Liver (tissue), 9 donors: Measurements from ENCODE around the gene PASK. TPM values are rescaled to one million over a fixed set of nuclear protein-coding genes. Genes with fewer than 3 reads are reported as not detected.
A peak's percentile ranks its signal among the peaks of the same experiment; 100 is the strongest.

Experiments used
- DNase-seq: peaks from one replicate; pipeline ENCODE4 v3.0.0-alpha.2; 2017; ENCODE audit warnings: low spot score
- H3K27ac ChIP-seq, 2 donors: one replicate each; pipeline ENCODE4 v1.7.0; 2013; ENCODE audit warnings: inconsistent platforms in 2 of 2, low read length in 2 of 2, control low read depth in 1 of 2, low read depth in 1 of 2, mild to moderate bottlenecking in 1 of 2
- H3K27me3 ChIP-seq, 4 donors: one replicate each; pipeline versions ENCODE4 v1.6.1 to v1.7.0; 2013; ENCODE audit warnings: low read length in 3 of 4, inconsistent platforms in 1 of 4, mild to moderate bottlenecking in 1 of 4, moderate library complexity in 1 of 4; ENCODE audit not compliant: control insufficient read depth in 4 of 4, insufficient read depth in 4 of 4
- H3K36me3 ChIP-seq, 4 donors: one replicate each; pipeline versions ENCODE4 v1.6.1 to v1.7.0; 2013; ENCODE audit warnings: low read length in 3 of 4, mild to moderate bottlenecking in 3 of 4, low read depth in 1 of 4, moderate library complexity in 1 of 4; ENCODE audit not compliant: control insufficient read depth in 4 of 4, insufficient read depth in 3 of 4
- H3K4me1 ChIP-seq, 4 donors: one replicate each; pipeline versions ENCODE4 v1.6.1 to v1.7.0; 2013; ENCODE audit warnings: low read length in 3 of 4, mild to moderate bottlenecking in 3 of 4, moderate library complexity in 1 of 4; ENCODE audit not compliant: control insufficient read depth in 4 of 4, insufficient read depth in 4 of 4
- H3K4me3 ChIP-seq, 3 donors: one replicate each; pipeline versions ENCODE4 v1.6.1 to v1.7.0; 2013; ENCODE audit warnings: low read length in 3 of 3, control low read depth in 1 of 3, low read depth in 1 of 3, mild to moderate bottlenecking in 1 of 3
- H3K9ac ChIP-seq, 2 donors: one replicate each; pipeline ENCODE4 v1.7.0; 2013; ENCODE audit warnings: low read length in 2 of 2, mild to moderate bottlenecking in 2 of 2, moderate library complexity in 2 of 2, control low read depth in 1 of 2, low read depth in 1 of 2
- H3K9me3 ChIP-seq, 4 donors: one replicate each; pipeline versions ENCODE4 v1.6.1 to v1.7.0; 2013; ENCODE audit warnings: low read length in 3 of 4; ENCODE audit not compliant: control insufficient read depth in 4 of 4
- EGR1 ChIP-seq, 2 donors: IDR thresholded peaks; 2 replicates each; pipeline ENCODE4 v1.6.1; 2016 to 2018; ENCODE audit warnings: antibody characterized with exemption in 2 of 2, low read depth in 2 of 2
- FOXA1 ChIP-seq: IDR thresholded peaks from 2 replicates; pipeline ENCODE4 v1.6.1; 2016; ENCODE audit warnings: antibody characterized with exemption
- GABPA ChIP-seq, 2 donors: IDR thresholded peaks in 1 of 2; conservative IDR thresholded peaks in 1 of 2; 2 replicates each; pipeline ENCODE4 v1.6.1; 2016; ENCODE audit warnings: antibody characterized with exemption in 2 of 2, mild to moderate bottlenecking in 1 of 2, moderate library complexity in 1 of 2
- HNF4G ChIP-seq: IDR thresholded peaks from 2 replicates; pipeline ENCODE4 v1.6.1; 2016; ENCODE audit warnings: antibody characterized with exemption
- JUND ChIP-seq, 2 donors: IDR thresholded peaks; 2 replicates each; pipeline ENCODE4 v1.6.1; 2016; ENCODE audit warnings: antibody characterized with exemption in 2 of 2
- MAX ChIP-seq: IDR thresholded peaks from 2 replicates; pipeline ENCODE4 v1.6.1; 2016; ENCODE audit warnings: antibody characterized with exemption
- NR2F2 ChIP-seq: IDR thresholded peaks from 2 replicates; pipeline ENCODE4 v1.6.1; 2016; ENCODE audit warnings: antibody characterized with exemption
- RAD21 ChIP-seq, 2 donors: IDR thresholded peaks; 2 replicates each; pipeline ENCODE4 v1.6.1; 2016; ENCODE audit warnings: antibody characterized with exemption in 2 of 2, mild to moderate bottlenecking in 2 of 2
- REST ChIP-seq: IDR thresholded peaks from 2 replicates; pipeline ENCODE4 v1.6.1; 2016; ENCODE audit warnings: antibody characterized with exemption, mild to moderate bottlenecking
- RXRA ChIP-seq, 2 donors: IDR thresholded peaks; 2 replicates each; pipeline ENCODE4 v1.6.1; 2017 to 2018; ENCODE audit warnings: antibody characterized with exemption in 2 of 2, mild to moderate bottlenecking in 1 of 2
- SP1 ChIP-seq: IDR thresholded peaks from 2 replicates; pipeline ENCODE4 v1.6.1; 2018; ENCODE audit warnings: antibody characterized with exemption, mild to moderate bottlenecking
- WGBS: extraction: QIAGEN DNeasy Blood & Tissue Kit; methylation state at CpG from one replicate; pipeline ENCODE4 v1.1.7; 2013; 5-methylcytosine and 5-hydroxymethylcytosine counted together
- polyA plus RNA-seq, 2 donors: library from polyadenylated mRNA; stranded (reverse) in 1 of 2; unstranded in 1 of 2; fragments of 200-250 nt in 1 of 2; fragments of >200 nt in 1 of 2; fragmentation: Nextera tagmentation in 1 of 2; extraction: Ambion mirVana in 1 of 2; gene quantifications; one replicate each; pipeline versions ENCODE4 v1.2.1 to v1.2.3, GENCODE V29; 2013 to 2015
- total RNA-seq, 2 donors: library from RNA; depleted of rRNA; stranded (reverse); fragments of >200 nt; gene quantifications; one replicate each; pipeline ENCODE4 v1.2.3, GENCODE V29; 2014
- TF ChIP-seq, protein P1 (sequence below): IDR thresholded peaks from 2 replicates; pipeline ENCODE4 v1.6.1; 2016; ENCODE audit warnings: antibody characterized with exemption
- TF ChIP-seq, protein P2 (sequence below): IDR thresholded peaks from 2 replicates; pipeline ENCODE4 v1.6.1; 2016; ENCODE audit warnings: antibody characterized with exemption
- donor health status: healthy.
- donor health status: healthy.
- donor health status: healthy.
- donor health status: healthy.
- donor health status: healthy.

Gene PASK
- total and polyA plus RNA-seq, 4 donors = 0.96 to 8.8 (median 2.9) TPM

DNA sequence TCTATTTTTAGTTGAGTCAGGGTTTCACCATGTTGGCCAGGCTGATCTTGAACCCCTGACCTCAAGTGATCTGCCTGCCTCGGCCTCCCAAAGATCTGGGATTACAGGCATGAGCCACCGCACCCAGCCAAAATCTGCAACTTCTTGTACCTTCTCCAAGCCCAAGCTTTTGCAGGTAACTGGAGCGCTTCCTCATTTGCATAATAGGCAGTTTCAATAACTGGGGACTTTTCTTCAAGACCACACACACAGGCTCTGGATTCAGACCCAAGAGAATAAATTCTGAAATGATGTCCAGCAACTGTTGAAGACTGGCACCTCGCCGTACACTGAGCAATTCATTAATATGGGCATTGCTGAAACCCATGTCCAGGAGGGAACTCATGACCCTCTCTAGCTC lies 50.0 kb downstream of the PASK start:
- H3K36me3 ChIP-seq = peaks cover 3 to 34% (median 27%) of the 10 kb centered on the region in 4 donors

DNA sequence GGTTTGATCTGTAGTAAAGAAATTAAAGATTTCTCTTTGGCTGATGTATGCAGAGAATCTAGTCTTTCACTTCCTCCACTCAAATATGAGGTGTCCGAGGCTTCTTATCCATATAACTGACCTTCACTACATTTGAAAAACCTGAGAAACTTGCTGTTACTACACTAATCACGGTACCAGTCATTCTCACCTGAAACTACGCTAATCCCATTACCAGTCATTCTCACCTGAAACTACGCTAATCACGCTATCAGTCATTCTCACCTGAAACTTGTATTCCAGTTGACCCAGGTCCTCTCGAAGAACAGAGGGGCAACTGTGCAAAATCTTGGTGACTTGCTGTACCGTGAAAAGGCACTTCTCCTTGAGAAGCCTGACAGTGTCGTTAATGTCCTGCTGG lies 52.3 kb downstream of the PASK start:
- Histone ChIP-seq H3K9ac (no peak overlapping the region), H3K27ac (no peak overlapping the region), H3K27me3 (no peaks in the 10 kb centered on the region), H3K4me3 (no peak overlapping the region), H3K4me1 (peaks cover 11 to 37% (median 33%) of the 10 kb centered on the region in 4 donors), H3K9me3 (no peaks in the 10 kb centered on the region), H3K36me3 (peaks cover 3 to 37% (median 28%) of the 10 kb centered on the region in 4 donors)
- DNase-seq = peak; percentile 5
- WGBS = 97% methylated on average over 8 of the region's 8 CpGs
- TF ChIP-seq, protein P1, sequence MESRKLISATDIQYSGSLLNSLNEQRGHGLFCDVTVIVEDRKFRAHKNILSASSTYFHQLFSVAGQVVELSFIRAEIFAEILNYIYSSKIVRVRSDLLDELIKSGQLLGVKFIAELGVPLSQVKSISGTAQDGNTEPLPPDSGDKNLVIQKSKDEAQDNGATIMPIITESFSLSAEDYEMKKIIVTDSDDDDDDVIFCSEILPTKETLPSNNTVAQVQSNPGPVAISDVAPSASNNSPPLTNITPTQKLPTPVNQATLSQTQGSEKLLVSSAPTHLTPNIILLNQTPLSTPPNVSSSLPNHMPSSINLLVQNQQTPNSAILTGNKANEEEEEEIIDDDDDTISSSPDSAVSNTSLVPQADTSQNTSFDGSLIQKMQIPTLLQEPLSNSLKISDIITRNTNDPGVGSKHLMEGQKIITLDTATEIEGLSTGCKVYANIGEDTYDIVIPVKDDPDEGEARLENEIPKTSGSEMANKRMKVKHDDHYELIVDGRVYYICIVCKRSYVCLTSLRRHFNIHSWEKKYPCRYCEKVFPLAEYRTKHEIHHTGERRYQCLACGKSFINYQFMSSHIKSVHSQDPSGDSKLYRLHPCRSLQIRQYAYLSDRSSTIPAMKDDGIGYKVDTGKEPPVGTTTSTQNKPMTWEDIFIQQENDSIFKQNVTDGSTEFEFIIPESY = no peak
- no peak for TF ChIP-seq JUND (IDR thresholded peaks at IDR 0.05)
- TF ChIP-seq, protein P2, sequence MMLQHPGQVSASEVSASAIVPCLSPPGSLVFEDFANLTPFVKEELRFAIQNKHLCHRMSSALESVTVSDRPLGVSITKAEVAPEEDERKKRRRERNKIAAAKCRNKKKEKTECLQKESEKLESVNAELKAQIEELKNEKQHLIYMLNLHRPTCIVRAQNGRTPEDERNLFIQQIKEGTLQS = no peak

More for the DNA sequence above, 50.0 kb downstream of the PASK start:
- H3K9me3 ChIP-seq = no peaks in the 10 kb centered on the region
- H3K9ac ChIP-seq = no peak overlapping the region
- TF ChIP-seq MAX (no peak), REST (no peak), RXRA (IDR thresholded peaks at IDR 0.05) (no peak), RAD21 (IDR thresholded peaks at IDR 0.05) (no peak), GABPA (IDR thresholded peaks at IDR 0.05 in 1 of 2, conservative IDR thresholded peaks at IDR 0.05 in 1 of 2) (no peak), NR2F2 (no peak), FOXA1 (no peak), EGR1 (IDR thresholded peaks at IDR 0.05; ENCODE audit: low read depth in 2 of 2) (no peak), SP1 (no peak), HNF4G (no peak)
- TF ChIP-seq, protein P2 = no peak
- no peak overlapping the region for H3K27ac ChIP-seq
- DNase-seq = no peak
- H3K4me3 ChIP-seq = no peak overlapping the region
- no peaks in the 10 kb centered on the region for H3K27me3 ChIP-seq
- H3K4me1 ChIP-seq = peaks cover 0 to 25% (median 20%) of the 10 kb centered on the region in 4 donors
- 96% methylated on average over 5 of the region's 5 CpGs for WGBS
